HuH-7.5 (cell line): ENCODE results near the gene RNPEPL1.

ENCODE experiments used
- DNase-seq: peaks from one replicate; pipeline ENCODE4 v3.0.0; 2011; ENCODE audit warnings: low spot score

The RNPEPL1 gene

DNA sequence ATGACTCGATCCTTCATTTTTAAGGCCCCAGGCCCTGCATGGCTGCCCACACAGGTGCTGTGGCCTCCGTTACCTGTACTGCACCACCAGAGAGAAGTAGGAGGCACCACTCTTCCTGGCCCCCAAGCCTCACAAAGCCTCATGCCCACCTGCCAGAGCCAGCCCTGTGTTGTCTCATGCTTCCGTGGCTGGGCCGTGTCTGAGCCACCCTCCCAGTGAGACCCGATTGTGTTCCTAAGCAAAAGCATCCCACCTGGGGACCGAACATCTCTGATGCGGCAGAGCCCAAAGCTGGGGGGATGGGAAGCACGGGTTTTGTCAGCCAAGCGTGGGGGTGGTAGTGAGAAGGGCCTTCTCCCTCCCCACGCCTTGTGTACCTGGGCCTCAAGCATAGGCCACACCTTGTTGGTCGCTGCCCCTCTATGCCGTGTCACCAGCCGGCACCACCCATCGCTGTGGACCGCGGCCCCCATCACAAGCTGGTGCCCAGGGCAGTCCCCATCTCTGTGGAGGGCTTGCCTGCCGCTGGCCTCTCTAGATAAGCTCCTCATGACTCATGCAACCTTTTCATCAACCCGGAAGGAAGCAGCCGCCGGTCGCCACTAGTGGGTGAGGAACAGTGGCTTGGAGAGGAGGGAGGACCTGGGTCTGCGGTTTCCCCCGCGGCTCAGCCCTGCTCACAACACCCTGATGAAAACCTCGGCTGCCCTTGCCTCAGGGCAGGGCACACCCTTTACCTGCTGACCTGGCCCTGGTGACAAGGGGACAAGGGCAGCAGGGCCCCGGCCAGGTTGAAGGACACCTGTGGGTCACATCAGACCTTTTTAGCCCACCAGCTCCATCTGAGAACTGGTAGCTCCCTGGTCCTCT, 2.7 kb upstream of the RNPEPL1 start:
- no peak for DNase-seq

DNA sequence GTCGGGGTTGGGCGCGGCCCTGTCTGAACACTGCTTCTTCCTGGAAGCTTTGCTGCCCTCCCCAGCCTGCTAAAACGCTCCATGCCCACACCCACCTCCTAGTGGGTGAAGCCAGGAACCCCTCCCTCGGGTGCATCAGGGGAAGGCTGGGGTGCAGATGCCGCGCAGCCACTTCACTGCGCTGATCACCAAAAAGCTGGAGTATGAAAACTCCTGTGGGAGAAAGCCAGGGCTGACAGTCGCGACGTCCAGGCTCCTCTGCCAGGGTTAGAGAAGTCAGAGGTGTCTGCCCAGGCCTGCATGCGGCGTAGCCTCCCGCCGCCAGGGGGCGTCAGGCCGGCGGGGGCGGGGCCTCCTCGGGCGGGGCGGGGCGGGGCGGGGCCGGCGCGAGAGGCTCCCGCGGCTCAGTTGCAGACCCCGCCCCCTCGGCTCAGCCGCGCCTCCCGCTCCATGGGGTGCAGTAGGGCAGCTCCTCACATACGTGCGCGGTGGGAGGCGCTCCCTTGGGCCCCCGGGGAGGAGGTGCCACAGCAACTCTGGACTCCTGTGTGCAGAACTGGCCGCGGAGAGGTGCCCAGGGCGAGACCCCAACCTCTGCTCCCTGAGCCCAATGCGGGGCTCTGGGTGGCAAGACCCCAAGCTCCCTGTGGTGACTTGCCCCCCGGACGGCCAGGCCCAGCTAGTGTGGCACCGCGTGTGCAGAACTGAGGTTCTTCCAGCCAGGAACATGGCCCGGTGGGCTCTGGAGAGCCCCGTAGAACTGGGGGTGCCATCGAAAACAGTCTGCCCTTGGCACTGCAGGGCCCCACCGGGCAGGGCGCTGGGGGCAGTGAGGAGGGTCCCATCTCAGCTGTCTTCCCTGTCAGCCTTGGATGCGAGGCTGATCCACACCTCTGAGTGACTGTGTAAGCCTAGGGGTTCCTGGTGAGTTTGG, 1.8 kb upstream of the RNPEPL1 start:
- DNase-seq, result peak; percentile 76

DNA sequence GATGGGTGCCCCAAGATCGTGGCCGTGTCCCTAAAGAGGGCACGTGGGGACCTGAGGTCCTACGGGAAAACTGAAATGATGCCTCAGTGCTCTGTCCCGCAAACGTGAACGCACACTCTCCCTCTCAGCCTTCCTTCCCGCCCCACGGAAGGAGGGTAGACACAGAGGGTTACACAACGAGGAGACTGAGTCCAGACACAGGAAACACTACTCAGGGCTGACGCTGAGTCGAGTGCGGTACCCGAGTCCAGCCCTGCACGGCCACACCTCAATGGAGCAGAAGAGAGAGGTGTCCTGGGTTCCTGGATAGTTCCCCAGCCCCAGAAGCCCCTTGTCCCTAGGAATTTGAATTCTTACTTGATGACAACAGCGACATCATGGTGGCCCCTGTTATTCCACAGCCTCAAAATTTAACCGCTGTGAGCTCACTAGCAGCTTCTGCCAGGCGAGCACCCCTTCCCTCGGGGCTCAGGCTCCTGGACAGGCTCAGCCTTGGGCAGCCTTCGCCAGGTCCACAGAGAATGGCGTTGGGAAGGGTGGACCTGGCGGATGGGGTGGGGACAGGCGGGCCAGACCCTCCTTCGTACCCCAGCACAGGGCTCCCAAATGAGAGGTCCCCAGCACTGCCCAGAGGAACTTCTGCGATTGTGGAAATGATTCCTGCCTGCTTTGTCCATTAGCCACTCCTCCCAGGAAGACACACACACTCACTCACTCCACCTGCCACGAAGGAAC, 980 bp upstream of the RNPEPL1 start:
- DNase-seq, result no peak

DNA sequence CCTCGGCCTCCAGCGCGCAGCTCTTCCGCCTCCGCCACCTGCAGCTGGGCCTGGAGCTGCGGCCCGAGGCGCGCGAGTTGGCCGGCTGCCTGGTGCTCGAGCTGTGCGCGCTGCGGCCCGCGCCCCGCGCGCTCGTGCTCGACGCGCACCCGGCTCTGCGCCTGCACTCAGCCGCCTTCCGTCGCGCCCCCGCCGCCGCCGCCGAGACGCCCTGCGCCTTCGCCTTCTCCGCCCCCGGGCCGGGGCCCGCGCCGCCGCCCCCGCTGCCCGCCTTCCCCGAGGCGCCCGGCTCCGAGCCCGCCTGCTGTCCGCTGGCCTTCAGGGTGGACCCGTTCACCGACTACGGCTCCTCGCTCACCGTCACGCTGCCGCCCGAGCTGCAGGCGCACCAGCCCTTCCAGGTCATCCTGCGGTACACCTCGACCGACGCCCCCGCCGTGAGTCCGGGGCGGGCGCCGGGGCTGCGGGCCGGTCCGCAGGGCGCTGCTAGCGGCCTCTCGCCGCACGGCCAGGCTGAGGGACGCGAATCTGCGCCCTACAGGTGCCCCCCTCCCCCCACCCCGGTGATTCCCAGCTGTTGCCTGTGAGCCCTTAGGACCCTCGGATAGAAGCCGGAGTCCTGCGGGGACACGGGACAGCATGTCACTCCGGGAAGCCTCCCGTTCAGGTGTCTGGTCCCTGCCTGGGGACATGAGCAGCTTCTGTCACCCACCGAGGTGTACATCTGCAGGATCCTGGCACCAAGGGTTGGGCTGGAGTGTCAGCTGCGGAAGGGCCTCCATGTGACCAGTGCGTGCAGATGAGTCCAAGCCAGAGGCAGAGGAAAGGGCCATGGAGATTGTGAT, 616 bp downstream of the RNPEPL1 start:
- DNase-seq, result no peak

DNA sequence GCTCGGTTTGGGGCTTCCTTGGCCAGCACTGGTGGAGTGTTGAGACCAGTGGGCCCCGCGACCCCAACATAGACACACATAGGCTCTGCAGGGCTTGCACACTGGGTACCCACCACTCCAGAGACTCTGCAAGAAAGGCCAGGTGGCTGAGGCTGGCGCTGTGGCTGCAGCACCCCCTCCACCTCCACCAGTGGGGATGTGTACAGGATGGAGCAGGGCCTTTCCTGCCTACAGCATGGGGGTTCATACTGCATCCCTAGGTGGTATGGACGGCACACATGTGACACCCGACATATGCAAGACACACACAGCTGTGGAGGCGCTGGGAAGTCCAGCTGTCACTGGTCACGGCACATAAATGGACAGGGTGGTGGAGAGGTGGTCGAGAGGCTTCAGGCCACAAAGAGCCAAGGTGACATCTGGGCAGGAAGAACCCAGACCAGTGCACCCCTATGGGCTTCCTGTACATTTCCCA, 1.3 kb downstream of the RNPEPL1 start:
- no peak for DNase-seq

DNA sequence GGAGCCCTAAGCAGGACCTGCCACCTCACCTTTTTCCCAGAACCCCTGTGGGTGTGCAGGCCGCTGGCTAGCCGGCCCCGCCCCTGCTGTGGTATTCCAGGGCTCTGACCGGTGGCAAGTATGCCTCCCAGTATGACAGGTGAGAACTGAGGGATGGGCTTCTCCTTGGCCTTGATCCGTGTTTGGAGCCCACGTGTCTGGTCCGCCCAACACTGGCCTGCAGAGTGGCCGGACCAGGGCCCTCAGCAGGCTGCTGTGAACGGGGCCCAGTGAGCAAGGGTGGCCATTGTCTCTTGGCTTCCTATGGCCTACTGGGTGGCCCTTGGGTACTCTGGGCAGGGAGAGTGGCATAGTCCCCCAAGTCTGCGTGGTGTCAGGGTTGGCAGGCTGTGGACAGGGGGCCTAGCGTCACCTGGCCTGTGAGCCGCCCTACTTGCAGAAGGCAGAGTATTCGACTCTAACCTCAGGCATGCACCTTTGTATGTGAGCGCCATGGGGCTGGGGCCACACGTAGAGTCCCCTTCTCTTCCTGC, 1.8 kb downstream of the RNPEPL1 start:
- DNase-seq, result no peak

DNA sequence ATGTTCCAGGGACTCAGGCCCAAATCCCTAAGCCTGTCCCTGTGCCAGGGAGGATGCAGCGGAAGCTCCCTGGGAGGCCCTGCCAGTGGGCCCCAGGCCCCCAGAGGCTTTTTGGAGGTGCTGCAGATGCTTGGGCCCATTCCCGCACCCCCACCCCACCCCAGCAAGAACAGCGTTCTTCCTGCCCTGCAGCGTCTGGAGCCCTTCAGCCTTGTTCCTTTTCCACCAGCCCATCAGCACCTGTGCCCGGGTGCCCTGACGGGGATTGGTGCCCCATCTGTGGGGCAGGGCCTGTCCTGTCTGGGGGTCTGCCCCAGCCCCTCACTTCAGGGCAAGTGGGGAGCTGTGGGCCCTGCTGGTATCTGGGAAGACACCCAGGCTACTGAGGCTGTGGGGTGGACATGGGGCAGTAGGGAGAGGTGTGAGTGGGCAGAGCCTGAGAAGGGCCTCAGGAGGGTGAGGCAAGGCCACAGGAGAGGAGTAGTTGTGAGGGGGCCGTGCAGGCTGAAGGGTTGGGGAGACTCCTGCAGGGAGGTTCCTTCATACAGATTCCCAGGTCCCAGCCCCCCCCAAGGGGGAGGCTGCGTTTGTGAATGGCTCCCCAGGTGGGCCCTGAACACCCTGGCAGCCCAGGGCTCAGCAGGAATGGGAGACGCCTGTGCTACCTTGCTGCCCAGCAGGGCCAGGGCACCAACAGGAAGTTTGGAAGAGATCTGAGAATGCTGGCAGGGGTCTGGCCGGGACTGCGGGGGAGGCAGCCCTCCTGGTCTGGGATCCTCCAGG, 2.4 kb downstream of the RNPEPL1 start:
- DNase-seq, result no peak

DNA sequence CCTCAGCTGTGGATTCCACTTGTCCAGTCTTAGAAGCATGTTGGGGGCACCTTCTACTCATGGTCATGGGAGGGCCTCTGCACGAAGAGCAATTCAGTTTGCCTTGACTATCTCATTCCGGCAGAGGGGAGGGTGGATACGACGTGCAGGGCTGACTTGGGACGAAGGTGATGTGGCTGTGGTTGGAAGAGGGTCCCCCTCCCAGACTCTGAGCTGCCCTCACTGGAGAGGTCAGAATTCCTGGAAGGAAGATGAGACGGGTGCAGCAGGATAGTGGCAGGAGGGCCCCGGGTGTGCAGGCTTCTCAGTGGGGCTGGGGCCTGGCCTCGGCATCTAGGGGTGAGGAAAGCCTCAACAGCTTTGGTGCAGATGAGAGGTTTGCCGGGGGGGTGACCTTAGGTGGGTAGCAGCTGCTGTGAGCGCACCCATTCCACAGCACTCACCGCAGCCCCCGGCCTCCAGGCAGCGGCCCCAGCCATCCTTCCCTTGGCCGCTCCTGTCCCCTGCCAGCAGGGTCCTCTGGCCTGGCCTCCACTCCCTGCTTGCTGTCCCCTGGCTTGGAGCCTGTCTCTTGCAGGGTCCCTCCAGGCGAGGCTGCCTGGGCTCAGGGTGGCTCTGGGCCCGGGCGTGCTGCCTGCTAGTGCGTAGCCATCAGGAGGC, 3.2 kb downstream of the RNPEPL1 start:
- no peak for DNase-seq

DNA sequence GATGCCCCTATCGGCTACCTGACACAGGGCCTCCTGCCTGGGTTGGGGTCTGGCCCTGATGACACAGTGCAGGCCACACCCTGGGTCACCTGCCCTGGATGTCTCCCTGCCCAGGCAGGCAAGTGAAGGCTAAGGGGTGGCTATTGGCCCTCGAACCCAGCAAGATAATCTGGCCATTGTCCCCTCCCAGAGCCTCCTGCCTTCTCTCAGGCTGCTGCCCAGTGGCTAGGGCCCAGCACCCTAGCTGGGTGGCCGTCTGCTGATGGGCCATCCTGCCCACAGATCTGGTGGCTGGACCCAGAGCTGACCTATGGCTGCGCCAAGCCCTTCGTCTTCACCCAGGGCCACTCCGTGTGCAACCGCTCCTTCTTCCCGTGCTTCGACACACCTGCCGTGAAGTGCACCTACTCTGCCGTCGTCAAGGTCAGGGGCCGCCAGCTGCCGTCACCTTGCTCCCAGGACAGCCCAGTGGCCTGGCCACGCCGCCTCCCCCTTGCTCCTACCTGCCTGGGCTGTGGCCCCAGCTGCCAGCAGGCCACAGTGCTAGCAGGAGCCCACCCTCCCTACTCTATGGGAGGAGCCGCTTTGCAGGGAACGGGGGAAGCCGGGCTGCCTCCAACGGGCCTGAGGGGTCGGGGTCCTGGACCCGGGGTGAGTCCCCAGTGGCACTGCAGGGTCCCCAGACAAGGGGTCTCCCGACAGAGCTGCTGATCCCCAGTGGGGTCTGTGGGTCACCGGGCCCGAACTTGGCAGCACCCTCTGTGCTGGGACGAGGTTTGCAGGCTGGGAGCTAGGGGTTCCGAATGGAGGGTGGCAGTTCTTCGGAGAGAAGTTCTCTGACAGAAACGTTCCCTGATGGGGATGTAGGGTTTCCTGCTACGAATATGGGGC, 4.1 kb downstream of the RNPEPL1 start:
- no peak for DNase-seq

DNA sequence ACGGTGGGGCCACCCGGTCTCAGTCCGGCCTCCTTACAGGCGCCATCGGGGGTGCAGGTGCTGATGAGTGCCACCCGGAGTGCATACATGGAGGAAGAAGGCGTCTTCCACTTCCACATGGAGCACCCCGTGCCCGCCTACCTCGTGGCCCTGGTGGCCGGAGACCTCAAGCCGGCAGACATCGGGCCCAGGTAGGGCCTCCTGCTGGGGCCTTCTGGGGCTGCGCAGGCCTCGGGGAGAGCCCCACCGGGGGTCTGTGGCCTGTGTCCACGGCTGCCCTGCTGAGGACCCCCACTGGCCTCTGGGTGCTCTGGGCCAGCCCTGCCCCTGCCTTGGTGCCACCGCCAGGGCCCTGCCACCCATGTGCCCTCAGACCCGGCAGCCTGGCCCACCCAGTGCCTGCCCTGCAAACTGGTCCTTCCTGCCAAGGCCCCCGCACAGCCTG, 4.8 kb downstream of the RNPEPL1 start:
- DNase-seq, result no peak

DNA sequence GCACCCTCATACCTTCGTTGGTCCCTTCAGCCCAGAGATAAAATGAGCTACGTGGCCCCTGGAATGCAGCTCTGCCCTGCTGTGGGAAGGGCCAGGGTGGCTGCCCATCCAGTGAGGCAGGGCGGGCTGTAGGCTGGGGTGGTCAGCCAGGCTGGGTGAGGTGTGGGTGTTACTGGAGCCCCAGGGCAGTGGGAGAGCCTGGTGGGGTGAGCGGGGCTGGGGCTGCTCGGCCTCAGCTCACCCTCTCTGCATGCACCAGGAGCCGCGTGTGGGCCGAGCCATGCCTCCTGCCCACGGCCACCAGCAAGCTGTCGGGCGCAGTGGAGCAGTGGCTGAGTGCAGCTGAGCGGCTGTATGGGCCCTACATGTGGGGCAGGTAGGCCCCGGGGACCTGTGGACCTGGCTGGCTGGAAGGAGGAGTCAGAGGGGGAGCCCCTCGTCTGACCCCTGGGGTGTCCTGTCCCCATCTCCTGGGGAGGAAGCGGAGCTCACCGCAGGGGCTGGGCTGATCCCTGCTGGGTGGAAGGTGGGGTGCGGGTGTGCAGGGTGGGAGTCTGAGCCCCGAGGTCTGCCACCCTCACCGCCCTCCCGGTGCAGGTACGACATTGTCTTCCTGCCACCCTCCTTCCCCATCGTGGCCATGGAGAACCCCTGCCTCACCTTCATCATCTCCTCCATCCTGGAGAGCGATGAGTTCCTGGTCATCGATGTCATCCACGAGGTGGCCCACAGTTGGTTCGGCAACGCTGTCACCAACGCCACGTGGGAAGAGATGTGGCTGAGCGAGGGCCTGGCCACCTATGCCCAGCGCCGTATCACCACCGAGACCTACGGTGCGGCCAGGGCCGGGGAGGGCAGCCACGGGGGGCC, 5.5 kb downstream of the RNPEPL1 start:
- no peak for DNase-seq

DNA sequence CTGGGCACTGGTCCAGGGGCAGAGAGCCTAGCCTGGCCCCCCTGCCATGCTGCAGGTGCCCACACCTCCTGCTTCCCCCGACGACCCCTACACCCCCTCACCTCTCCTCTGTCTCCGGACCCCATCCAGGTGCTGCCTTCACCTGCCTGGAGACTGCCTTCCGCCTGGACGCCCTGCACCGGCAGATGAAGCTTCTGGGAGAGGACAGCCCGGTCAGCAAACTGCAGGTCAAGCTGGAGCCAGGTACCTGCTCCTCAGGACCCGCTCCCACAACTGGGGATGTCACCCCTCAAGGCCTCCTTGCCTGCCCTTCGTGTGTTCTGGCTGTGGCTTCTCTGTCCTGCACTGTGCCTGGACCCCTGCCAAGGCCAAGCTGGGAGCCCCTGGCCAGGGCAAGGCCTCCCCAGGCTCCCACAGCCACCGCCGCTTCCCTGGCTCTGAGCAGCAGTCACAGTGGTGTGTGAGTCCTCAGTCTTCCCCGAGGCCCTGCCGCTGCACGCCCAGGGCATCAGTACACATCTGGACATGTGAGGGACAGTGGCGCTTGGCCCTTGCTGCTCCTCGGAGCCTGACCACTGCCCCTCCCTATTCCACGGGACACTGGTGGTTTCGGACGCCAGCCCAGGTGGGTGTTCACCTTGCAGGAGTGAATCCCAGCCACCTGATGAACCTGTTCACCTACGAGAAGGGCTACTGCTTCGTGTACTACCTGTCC, 6.3 kb downstream of the RNPEPL1 start:
- no peak for DNase-seq

DNA sequence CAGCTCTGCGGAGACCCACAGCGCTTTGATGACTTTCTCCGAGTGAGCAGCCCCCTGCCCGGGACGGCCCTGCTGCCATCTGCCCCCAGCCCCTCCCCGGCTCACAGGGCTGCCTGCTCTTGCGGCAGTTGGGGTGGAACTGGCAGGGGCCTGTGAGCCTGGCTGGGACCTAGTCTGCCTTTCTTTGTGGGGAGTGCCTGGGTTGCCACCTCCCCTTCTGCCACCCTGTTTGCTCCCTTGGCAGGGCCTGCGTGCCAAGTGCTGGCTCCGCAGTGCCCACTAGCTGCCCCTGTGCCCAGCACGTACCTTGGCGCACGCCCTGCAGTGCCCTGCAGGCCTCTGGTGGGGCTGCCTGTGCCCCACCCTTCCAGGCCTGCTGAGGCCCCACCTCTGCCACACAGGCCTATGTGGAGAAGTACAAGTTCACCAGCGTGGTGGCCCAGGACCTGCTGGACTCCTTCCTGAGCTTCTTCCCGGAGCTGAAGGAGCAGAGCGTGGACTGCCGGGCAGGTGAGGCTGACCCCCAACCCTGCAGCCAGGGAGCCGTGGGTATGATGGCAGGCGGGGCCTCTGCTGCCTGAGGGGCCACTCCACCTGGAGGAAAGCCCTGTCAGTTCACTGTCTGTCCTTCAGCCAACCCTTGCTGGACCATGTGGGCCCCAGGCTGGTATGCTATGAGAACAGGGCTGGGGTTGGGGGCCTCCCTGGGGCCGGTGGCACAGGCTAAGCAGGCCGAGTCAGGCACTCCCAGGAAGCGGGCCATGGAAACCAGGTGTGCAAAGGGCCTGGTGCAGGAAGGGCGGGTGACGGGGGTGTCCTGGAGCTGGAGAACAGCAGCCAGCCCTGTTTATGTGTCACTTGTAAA, 7.0 kb downstream of the RNPEPL1 start:
- no peak for DNase-seq

DNA sequence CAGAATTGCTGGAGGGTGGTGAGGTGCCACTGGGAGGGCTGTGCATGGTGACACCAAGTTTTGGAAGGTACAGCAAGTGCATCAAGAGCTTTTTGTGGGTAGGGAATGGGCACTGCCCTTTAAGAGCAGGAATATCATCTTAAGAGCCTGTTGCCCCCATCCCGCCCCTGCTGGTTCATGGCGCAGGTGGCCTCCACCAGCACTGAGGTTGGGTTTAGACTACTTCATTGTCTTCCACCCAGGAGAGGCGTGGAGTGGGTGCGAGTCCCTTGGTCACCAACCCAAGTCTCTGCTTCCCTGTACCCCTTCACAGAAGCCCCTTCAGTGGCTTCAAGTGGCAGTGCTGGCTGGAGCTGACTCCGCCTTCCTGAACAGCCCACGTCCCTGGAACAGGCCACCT, 7.8 kb downstream of the RNPEPL1 start:
- no peak for DNase-seq

DNA sequence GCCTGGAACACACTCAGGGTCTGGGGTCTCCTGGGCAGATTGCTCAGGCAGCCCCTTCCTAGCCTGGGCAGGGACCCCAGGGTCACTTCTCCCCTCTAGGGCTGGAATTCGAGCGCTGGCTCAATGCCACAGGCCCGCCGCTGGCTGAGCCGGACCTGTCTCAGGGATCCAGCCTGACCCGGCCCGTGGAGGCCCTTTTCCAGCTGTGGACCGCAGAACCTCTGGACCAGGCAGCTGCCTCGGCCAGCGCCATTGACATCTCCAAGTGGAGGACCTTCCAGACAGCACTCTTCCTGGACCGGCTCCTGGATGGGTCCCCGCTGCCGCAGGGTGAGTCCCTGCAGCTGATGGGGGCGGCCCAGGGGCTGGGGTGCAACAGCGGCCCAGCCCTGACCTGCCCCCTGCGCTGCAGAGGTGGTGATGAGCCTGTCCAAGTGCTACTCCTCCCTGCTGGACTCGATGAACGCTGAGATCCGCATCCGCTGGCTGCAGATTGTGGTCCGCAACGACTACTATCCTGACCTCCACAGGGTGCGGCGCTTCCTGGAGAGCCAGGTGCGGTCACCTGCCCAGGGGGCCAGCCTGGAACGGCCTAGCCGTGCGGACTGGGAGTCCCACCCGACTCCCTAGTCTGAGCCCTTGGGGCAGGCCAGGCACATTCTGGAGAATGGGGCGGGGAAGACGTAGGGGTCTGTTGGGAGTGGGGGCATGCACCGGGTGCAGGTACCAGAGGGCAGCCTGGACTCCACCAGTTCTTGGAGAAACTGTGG, 8.3 kb downstream of the RNPEPL1 start:
- DNase-seq, result no peak
